Mammary epithelial cell (primary cell): ENCODE data around the gene MAB21L3.

Source experiments
- CTCF ChIP-seq, 2 donors: IDR thresholded peaks in 1 of 2; conservative IDR thresholded peaks in 1 of 2; 2 replicates each; pipeline ENCODE4 v1.5.1; 2011 to 2012; ENCODE audit warnings: inconsistent platforms in 2 of 2, low read length in 2 of 2, mild to moderate bottlenecking in 2 of 2, control low read depth in 1 of 2, low read depth in 1 of 2; ENCODE audit not compliant: insufficient read depth in 1 of 2; ENCODE audit errors: extremely low read depth in 1 of 2
- EZH2 ChIP-seq: IDR thresholded peaks from 2 replicates; pipeline ENCODE4 v1.6.1; 2012; ENCODE audit warnings: low read length, inconsistent platforms, borderline replicate concordance

- TF ChIP-seq EZH2 (no peak), CTCF (conservative IDR thresholded peaks at IDR 0.05 in 1 of 2, IDR thresholded peaks at IDR 0.05 in 1 of 2; ENCODE audit: extremely low read depth in 1 of 2, insufficient read depth in 1 of 2, low read depth in 1 of 2, low read length in 2 of 2) (no peak)
Observed at GRCh38 chr1:116122955-116123757, 12.0 kb downstream of the MAB21L3 start.
